ENCODE measurements around the gene ST6GALNAC2. TPM values are rescaled to one million over a fixed set of nuclear protein-coding genes. Genes with fewer than 3 reads are reported as not detected.

Gene ST6GALNAC2
- polyA plus RNA-seq, 1 donor (not counting 4 experiments of a cell fraction or from before 2014, with no cell fraction given) = 45.8 TPM

DNA sequence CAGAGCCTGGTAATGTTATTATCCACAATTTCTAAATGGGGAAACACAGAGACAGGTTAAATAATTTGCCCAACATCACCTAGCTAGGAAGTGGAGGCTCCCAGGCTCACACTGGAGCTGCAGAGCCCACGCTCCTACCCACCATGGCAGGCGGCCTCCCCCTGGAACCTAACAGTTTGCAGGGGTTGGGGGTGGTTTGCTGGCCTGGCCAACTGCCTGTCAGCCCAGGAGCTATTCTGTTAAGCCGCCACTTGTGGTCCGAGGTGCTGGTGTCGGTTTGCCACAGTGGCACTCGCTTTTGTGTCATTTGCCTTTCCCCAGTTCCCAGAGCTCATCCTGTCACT is 42.2 kb downstream of the ST6GALNAC2 start:
- H3K4me2 ChIP-seq (ENCODE audit: control insufficient read depth, extremely low read depth, insufficient read depth, low read depth, low read length) = no peak overlapping the region
- TF ChIP-seq EZH2 (IDR thresholded peaks at IDR 0.05; ENCODE audit: low read length) = no peak
- TF ChIP-seq, protein P1, sequence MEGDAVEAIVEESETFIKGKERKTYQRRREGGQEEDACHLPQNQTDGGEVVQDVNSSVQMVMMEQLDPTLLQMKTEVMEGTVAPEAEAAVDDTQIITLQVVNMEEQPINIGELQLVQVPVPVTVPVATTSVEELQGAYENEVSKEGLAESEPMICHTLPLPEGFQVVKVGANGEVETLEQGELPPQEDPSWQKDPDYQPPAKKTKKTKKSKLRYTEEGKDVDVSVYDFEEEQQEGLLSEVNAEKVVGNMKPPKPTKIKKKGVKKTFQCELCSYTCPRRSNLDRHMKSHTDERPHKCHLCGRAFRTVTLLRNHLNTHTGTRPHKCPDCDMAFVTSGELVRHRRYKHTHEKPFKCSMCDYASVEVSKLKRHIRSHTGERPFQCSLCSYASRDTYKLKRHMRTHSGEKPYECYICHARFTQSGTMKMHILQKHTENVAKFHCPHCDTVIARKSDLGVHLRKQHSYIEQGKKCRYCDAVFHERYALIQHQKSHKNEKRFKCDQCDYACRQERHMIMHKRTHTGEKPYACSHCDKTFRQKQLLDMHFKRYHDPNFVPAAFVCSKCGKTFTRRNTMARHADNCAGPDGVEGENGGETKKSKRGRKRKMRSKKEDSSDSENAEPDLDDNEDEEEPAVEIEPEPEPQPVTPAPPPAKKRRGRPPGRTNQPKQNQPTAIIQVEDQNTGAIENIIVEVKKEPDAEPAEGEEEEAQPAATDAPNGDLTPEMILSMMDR (optimal IDR thresholded peaks at IDR 0.05 in 1 of 3, IDR thresholded peaks at IDR 0.05 in 1 of 3, conservative IDR thresholded peaks at IDR 0.05 in 1 of 3; ENCODE audit: extremely low read depth in 1 of 3, insufficient read depth in 2 of 3, low read length in 3 of 3) = no peak
- no peak overlapping the region for H3K27ac ChIP-seq (ENCODE audit: control insufficient read depth, insufficient read depth, low read length)
- no peak overlapping the region for H2AFZ ChIP-seq (ENCODE audit: control insufficient read depth, low read length)
- peaks cover 42% of the 10 kb centered on the region for H3K4me1 ChIP-seq (ENCODE audit: control insufficient read depth, extremely low read depth, insufficient read depth, low read length)
- peaks cover 0 to 7% of the 10 kb centered on the region in 2 experiments for H3K36me3 ChIP-seq (ENCODE audit: control insufficient read depth in 2 of 2, extremely low read depth in 1 of 2, insufficient read depth in 2 of 2, low read length in 2 of 2)
- FAIRE-seq (no peak), DNase-seq (ENCODE audit: low read depth, low spot score) (no peak)
- H3K9me1 ChIP-seq (ENCODE audit: control insufficient read depth, extremely low read depth, insufficient read depth, low read length) = no peaks in the 10 kb centered on the region
- no peak overlapping the region for H3K9ac ChIP-seq (ENCODE audit: control insufficient read depth, extremely low read depth, insufficient read depth, low read length)
- no peak overlapping the region for H3K4me3 ChIP-seq (ENCODE audit: control insufficient read depth in 2 of 3, extremely low read depth in 1 of 3, insufficient read depth in 2 of 3, low read depth in 1 of 3, low read length in 3 of 3)
- peaks cover 40% of the 10 kb centered on the region for H3K27me3 ChIP-seq (ENCODE audit: control insufficient read depth, extremely low read depth, insufficient read depth, low read length)
- dilution Hi-C loops (cut with MboI; ENCODE audit: extremely low pct_ligation_motif_present, low sequenced_read_pairs) = no loop called here
- no peaks in the 10 kb centered on the region for H3K9me3 ChIP-seq (ENCODE audit: control insufficient read depth, low read depth, low read length)
- peaks cover 8% of the 10 kb centered on the region for H3K79me2 ChIP-seq (ENCODE audit: control insufficient read depth, insufficient read depth, low read length)
- no peaks in the 10 kb centered on the region for H4K20me1 ChIP-seq (ENCODE audit: control insufficient read depth, extremely low read depth, insufficient read depth, low read length)

DNA sequence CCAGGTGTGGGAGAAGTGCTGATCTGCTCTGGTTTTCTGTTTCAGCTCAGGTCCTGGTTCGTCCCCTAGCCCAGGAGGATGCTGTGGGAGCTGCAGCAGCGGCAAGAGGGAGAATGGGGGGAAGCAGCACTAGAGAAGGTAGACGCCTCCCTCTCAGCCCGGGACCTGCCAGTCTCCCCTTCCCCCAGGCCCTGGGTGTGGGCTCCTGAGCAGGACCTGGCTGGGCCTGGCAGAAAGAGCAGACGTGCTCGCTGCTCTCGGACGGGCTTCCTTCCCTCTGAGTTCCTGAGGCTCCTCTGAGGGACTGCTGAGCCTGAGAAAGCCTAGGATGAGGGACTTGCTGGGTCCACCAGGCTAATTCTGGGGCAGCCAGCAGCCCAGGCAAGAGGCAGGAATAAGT is 42.7 kb downstream of the ST6GALNAC2 start:
- DNase-seq (ENCODE audit: low read depth, low spot score) (no peak), FAIRE-seq (no peak)
- H3K27me3 ChIP-seq (ENCODE audit: control insufficient read depth, extremely low read depth, insufficient read depth, low read length) = peaks cover 44% of the 10 kb centered on the region
- no peaks in the 10 kb centered on the region for H3K9me3 ChIP-seq (ENCODE audit: control insufficient read depth, low read depth, low read length)
- dilution Hi-C loops (cut with MboI; ENCODE audit: extremely low pct_ligation_motif_present, low sequenced_read_pairs) = no loop called here
- H3K9ac ChIP-seq (ENCODE audit: control insufficient read depth, extremely low read depth, insufficient read depth, low read length) = no peak overlapping the region
- peaks cover 0 to 7% of the 10 kb centered on the region in 2 experiments for H3K36me3 ChIP-seq (ENCODE audit: control insufficient read depth in 2 of 2, extremely low read depth in 1 of 2, insufficient read depth in 2 of 2, low read length in 2 of 2)
- H3K4me3 ChIP-seq (ENCODE audit: control insufficient read depth in 2 of 3, extremely low read depth in 1 of 3, insufficient read depth in 2 of 3, low read depth in 1 of 3, low read length in 3 of 3) = no peak overlapping the region
- no peaks in the 10 kb centered on the region for H4K20me1 ChIP-seq (ENCODE audit: control insufficient read depth, extremely low read depth, insufficient read depth, low read length)
- no peak overlapping the region for H3K27ac ChIP-seq (ENCODE audit: control insufficient read depth, insufficient read depth, low read length)
- peaks cover 3% of the 10 kb centered on the region for H3K79me2 ChIP-seq (ENCODE audit: control insufficient read depth, insufficient read depth, low read length)
- H2AFZ ChIP-seq (ENCODE audit: control insufficient read depth, low read length) = no peak overlapping the region
- H3K9me1 ChIP-seq (ENCODE audit: control insufficient read depth, extremely low read depth, insufficient read depth, low read length) = no peaks in the 10 kb centered on the region
- no peak for TF ChIP-seq EZH2 (IDR thresholded peaks at IDR 0.05; ENCODE audit: low read length)
- TF ChIP-seq, protein P1 (optimal IDR thresholded peaks at IDR 0.05 in 1 of 3, IDR thresholded peaks at IDR 0.05 in 1 of 3, conservative IDR thresholded peaks at IDR 0.05 in 1 of 3; ENCODE audit: extremely low read depth in 1 of 3, insufficient read depth in 2 of 3, low read length in 3 of 3) = no peak
- H3K4me2 ChIP-seq (ENCODE audit: control insufficient read depth, extremely low read depth, insufficient read depth, low read depth, low read length) = no peak overlapping the region
- H3K4me1 ChIP-seq (ENCODE audit: control insufficient read depth, extremely low read depth, insufficient read depth, low read length) = peaks cover 39% of the 10 kb centered on the region
